Liver (tissue), 9 donors: ENCODE data around the gene ASIC4. TPM values are rescaled to one million over a fixed set of nuclear protein-coding genes. Genes with fewer than 3 reads are reported as not detected.

ENCODE experiments used
- DNase-seq: peaks from one replicate; pipeline ENCODE4 v3.0.0-alpha.2; 2017; ENCODE audit warnings: low spot score
- H3K27ac ChIP-seq, 2 donors: one replicate each; pipeline ENCODE4 v1.7.0; 2013; ENCODE audit warnings: inconsistent platforms in 2 of 2, low read length in 2 of 2, control low read depth in 1 of 2, low read depth in 1 of 2, mild to moderate bottlenecking in 1 of 2
- H3K27me3 ChIP-seq, 4 donors: one replicate each; pipeline versions ENCODE4 v1.6.1 to v1.7.0; 2013; ENCODE audit warnings: low read length in 3 of 4, inconsistent platforms in 1 of 4, mild to moderate bottlenecking in 1 of 4, moderate library complexity in 1 of 4; ENCODE audit not compliant: control insufficient read depth in 4 of 4, insufficient read depth in 4 of 4
- H3K36me3 ChIP-seq, 4 donors: one replicate each; pipeline versions ENCODE4 v1.6.1 to v1.7.0; 2013; ENCODE audit warnings: low read length in 3 of 4, mild to moderate bottlenecking in 3 of 4, low read depth in 1 of 4, moderate library complexity in 1 of 4; ENCODE audit not compliant: control insufficient read depth in 4 of 4, insufficient read depth in 3 of 4
- H3K4me1 ChIP-seq, 4 donors: one replicate each; pipeline versions ENCODE4 v1.6.1 to v1.7.0; 2013; ENCODE audit warnings: low read length in 3 of 4, mild to moderate bottlenecking in 3 of 4, moderate library complexity in 1 of 4; ENCODE audit not compliant: control insufficient read depth in 4 of 4, insufficient read depth in 4 of 4
- H3K4me3 ChIP-seq, 3 donors: one replicate each; pipeline versions ENCODE4 v1.6.1 to v1.7.0; 2013; ENCODE audit warnings: low read length in 3 of 3, control low read depth in 1 of 3, low read depth in 1 of 3, mild to moderate bottlenecking in 1 of 3
- H3K9ac ChIP-seq, 2 donors: one replicate each; pipeline ENCODE4 v1.7.0; 2013; ENCODE audit warnings: low read length in 2 of 2, mild to moderate bottlenecking in 2 of 2, moderate library complexity in 2 of 2, control low read depth in 1 of 2, low read depth in 1 of 2
- H3K9me3 ChIP-seq, 4 donors: one replicate each; pipeline versions ENCODE4 v1.6.1 to v1.7.0; 2013; ENCODE audit warnings: low read length in 3 of 4; ENCODE audit not compliant: control insufficient read depth in 4 of 4
- GABPA ChIP-seq, 2 donors: IDR thresholded peaks in 1 of 2; conservative IDR thresholded peaks in 1 of 2; 2 replicates each; pipeline ENCODE4 v1.6.1; 2016; ENCODE audit warnings: antibody characterized with exemption in 2 of 2, mild to moderate bottlenecking in 1 of 2, moderate library complexity in 1 of 2
- HNF4A ChIP-seq, 2 donors: conservative IDR thresholded peaks; 2 replicates each; pipeline ENCODE4 v1.6.1; 2016; ENCODE audit warnings: antibody characterized with exemption in 2 of 2, mild to moderate bottlenecking in 2 of 2
- HNF4G ChIP-seq: IDR thresholded peaks from 2 replicates; pipeline ENCODE4 v1.6.1; 2016; ENCODE audit warnings: antibody characterized with exemption
- JUND ChIP-seq, 2 donors: IDR thresholded peaks; 2 replicates each; pipeline ENCODE4 v1.6.1; 2016; ENCODE audit warnings: antibody characterized with exemption in 2 of 2
- MAX ChIP-seq: IDR thresholded peaks from 2 replicates; pipeline ENCODE4 v1.6.1; 2016; ENCODE audit warnings: antibody characterized with exemption
- RXRA ChIP-seq, 2 donors: IDR thresholded peaks; 2 replicates each; pipeline ENCODE4 v1.6.1; 2017 to 2018; ENCODE audit warnings: antibody characterized with exemption in 2 of 2, mild to moderate bottlenecking in 1 of 2
- SP1 ChIP-seq: IDR thresholded peaks from 2 replicates; pipeline ENCODE4 v1.6.1; 2018; ENCODE audit warnings: antibody characterized with exemption, mild to moderate bottlenecking
- TAF1 ChIP-seq: conservative IDR thresholded peaks from 2 replicates; pipeline ENCODE4 v1.6.1; 2016; ENCODE audit warnings: antibody characterized with exemption, mild to moderate bottlenecking
- WGBS: extraction: QIAGEN DNeasy Blood & Tissue Kit; methylation state at CpG from one replicate; pipeline ENCODE4 v1.1.7; 2013; 5-methylcytosine and 5-hydroxymethylcytosine counted together
- polyA plus RNA-seq, 2 donors: library from polyadenylated mRNA; stranded (reverse) in 1 of 2; unstranded in 1 of 2; fragments of 200-250 nt in 1 of 2; fragments of >200 nt in 1 of 2; fragmentation: Nextera tagmentation in 1 of 2; extraction: Ambion mirVana in 1 of 2; gene quantifications; one replicate each; pipeline versions ENCODE4 v1.2.1 to v1.2.3, GENCODE V29; 2013 to 2015
- total RNA-seq, 2 donors: library from RNA; depleted of rRNA; stranded (reverse); fragments of >200 nt; gene quantifications; one replicate each; pipeline ENCODE4 v1.2.3, GENCODE V29; 2014
- TF ChIP-seq, protein P1 (sequence below): IDR thresholded peaks from 2 replicates; pipeline ENCODE4 v1.6.1; 2016; ENCODE audit warnings: antibody characterized with exemption
- TF ChIP-seq, protein P2 (sequence below): IDR thresholded peaks from 2 replicates; pipeline ENCODE4 v1.6.1; 2016; ENCODE audit warnings: antibody characterized with exemption
- donor health status: healthy.
- donor health status: healthy.
- donor health status: healthy.
- donor health status: healthy.
- donor health status: healthy.

Gene ASIC4
- total and polyA plus RNA-seq, 4 donors = 0.08 to 1.5 TPM; not detected in 2

DNA sequence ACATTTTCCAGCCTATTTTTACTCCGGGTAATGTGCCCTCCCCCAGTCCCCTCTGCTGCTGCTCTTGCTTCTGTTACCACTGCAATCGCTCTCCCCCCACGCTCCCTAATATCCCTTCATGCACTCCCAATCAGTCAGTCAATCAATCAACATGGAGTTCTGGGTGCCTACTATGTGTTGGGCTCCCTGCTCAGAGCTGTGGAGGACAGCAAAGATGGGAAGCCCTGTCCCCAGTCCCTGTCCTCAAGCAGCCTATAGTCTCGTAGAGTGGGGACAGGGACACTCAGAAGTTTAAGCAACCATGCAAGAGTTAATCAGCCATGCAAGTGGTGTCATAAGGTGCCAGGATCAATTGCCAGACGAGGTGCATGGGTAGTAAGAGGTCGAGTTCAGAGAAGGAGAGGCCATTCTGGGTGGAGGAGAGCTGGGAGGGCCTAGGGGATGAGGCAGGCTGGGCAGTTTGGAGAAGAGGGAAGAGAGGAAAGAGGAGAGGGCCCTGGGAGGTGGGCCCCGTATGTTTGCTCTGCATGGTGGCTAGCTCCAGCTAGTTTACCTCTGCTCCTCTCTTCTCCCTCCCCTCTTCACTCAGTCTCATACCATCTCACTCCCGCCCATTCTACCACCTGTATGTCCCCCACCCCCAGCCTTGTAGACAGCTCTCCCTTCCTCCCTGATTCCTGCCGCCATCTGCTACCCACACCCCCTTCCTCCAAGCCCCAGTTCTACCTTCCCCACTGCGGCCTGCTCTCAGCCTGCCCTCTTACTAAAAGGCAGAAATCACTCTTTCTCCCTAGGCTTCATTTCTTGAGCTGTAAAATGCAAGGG lies 3.9 kb downstream of the ASIC4 start (continued):
- TF ChIP-seq, protein P1, sequence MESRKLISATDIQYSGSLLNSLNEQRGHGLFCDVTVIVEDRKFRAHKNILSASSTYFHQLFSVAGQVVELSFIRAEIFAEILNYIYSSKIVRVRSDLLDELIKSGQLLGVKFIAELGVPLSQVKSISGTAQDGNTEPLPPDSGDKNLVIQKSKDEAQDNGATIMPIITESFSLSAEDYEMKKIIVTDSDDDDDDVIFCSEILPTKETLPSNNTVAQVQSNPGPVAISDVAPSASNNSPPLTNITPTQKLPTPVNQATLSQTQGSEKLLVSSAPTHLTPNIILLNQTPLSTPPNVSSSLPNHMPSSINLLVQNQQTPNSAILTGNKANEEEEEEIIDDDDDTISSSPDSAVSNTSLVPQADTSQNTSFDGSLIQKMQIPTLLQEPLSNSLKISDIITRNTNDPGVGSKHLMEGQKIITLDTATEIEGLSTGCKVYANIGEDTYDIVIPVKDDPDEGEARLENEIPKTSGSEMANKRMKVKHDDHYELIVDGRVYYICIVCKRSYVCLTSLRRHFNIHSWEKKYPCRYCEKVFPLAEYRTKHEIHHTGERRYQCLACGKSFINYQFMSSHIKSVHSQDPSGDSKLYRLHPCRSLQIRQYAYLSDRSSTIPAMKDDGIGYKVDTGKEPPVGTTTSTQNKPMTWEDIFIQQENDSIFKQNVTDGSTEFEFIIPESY = no peak
- TF ChIP-seq HNF4G (no peak), MAX (no peak), TAF1 (no peak)
- TF ChIP-seq, protein P2, sequence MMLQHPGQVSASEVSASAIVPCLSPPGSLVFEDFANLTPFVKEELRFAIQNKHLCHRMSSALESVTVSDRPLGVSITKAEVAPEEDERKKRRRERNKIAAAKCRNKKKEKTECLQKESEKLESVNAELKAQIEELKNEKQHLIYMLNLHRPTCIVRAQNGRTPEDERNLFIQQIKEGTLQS = no peak

- H3K4me3 ChIP-seq = no peak overlapping the region
- no peaks in the 10 kb centered on the region for H3K9me3 ChIP-seq
- no peak overlapping the region for H3K27ac ChIP-seq
- H3K27me3 ChIP-seq = peaks cover 0 to 10% (median 8%) of the 10 kb centered on the region in 4 donors
- 89% methylated on average over 9 of the region's 9 CpGs for WGBS
- TF ChIP-seq JUND (IDR thresholded peaks at IDR 0.05) (no peak), GABPA (IDR thresholded peaks at IDR 0.05 in 1 of 2, conservative IDR thresholded peaks at IDR 0.05 in 1 of 2) (no peak), SP1 (no peak)
- no peak for DNase-seq
- no peaks in the 10 kb centered on the region for H3K4me1 ChIP-seq
- H3K9ac ChIP-seq = no peak overlapping the region
- H3K36me3 ChIP-seq = no peaks in the 10 kb centered on the region
These were observed 5.2 kb downstream of the ASIC4 start for GRCh38 chr2:219519526-219519916.

DNA sequence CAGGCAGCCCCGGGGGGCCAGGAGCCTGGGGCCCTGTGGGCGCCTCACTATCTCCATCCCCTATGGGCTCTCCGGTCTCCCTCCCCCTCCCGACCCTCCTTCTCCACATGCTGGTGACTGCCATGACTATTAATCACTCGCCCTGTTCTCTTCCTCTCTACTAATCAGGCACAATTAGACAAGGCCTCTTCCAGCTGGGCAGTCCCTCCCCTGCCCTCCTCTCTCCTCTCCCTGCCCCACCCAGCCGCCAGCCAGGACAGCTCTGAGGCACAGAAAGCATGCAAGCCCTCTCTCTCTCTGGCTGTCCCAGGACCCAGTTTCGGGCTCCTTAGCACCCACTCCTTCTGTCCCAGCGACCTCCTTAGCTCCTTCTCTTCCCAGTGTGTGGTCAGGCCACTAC lies 5.8 kb downstream of the ASIC4 start:
- DNase-seq = no peak
- Histone ChIP-seq H3K36me3 (no peaks in the 10 kb centered on the region), H3K27ac (no peak overlapping the region), H3K9ac (no peak overlapping the region), H3K4me1 (no peaks in the 10 kb centered on the region), H3K27me3 (peaks cover 0 to 10% (median 8%) of the 10 kb centered on the region in 4 donors), H3K4me3 (no peak overlapping the region), H3K9me3 (no peaks in the 10 kb centered on the region)
- TF ChIP-seq GABPA (IDR thresholded peaks at IDR 0.05 in 1 of 2, conservative IDR thresholded peaks at IDR 0.05 in 1 of 2) = no peak
- no peak for TF ChIP-seq RXRA (IDR thresholded peaks at IDR 0.05)
- TF ChIP-seq, protein P1 = no peak
- no peak for TF ChIP-seq HNF4G
- no peak for TF ChIP-seq HNF4A (conservative IDR thresholded peaks at IDR 0.05)
- 78% methylated on average over 8 of the region's 8 CpGs for WGBS
